Measurements from ENCODE around the gene TRAF1.
"Not testable (repeated sequence)": the region's sequence is repeated elsewhere in the genome, so short reads cannot be mapped to it uniquely, and the experiment has no call there.

Gene TRAF1, protein sequence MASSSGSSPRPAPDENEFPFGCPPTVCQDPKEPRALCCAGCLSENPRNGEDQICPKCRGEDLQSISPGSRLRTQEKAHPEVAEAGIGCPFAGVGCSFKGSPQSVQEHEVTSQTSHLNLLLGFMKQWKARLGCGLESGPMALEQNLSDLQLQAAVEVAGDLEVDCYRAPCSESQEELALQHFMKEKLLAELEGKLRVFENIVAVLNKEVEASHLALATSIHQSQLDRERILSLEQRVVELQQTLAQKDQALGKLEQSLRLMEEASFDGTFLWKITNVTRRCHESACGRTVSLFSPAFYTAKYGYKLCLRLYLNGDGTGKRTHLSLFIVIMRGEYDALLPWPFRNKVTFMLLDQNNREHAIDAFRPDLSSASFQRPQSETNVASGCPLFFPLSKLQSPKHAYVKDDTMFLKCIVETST

DNA sequence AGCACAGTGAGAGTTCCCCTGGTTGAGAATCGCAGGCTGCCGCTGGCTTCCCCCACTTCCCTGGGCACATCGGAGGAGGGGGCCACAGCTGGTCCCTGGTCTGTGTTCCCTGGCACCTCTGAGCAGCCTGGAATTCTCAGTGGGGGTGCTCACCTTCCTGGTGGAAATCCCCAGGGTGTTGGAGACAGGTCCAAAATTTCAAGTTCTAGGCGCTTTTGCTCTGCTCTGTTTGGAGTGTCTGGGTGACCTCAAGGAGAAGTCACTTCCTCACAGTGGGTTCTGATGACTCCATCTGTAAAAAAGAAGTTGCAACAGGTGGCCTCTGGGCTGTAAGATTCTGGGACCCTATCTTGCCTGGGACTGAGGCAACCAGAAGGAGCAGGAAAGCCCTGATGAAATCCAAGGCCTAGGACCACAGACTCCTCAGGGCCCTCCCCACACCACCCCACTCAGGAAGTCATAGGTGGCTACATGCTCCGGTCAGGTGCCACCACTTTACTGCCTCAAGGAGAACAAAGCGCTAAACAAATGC lies at the start of gene TRAF1:
Gene TRAF1 (minus strand): TSS at position 400 of the 532 bp plus-strand sequence. CDS start 721 bp downstream, outside the sequence.
- no peak for DNase-seq

DNA sequence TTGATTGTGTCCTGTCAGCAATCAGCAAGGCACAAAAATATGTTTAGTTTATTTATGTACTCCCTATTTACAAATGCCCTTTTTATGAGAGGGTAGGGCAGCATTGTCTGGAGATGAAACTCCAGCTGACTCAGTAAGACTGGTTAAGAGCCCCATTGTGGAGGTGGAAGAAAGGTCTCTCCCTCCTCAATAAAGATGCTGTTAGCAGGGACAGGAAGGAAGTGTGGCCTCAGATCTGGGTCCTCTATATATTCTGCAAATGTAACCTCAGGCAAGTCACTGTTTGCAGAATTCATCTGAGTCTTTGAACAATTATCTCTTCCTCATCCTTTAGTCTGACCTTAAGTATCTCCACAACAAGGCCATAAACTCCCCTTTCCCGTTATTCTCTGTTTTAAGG lies 48.3 kb upstream of the TRAF1 start:
- DNase-seq, result no peak

DNA sequence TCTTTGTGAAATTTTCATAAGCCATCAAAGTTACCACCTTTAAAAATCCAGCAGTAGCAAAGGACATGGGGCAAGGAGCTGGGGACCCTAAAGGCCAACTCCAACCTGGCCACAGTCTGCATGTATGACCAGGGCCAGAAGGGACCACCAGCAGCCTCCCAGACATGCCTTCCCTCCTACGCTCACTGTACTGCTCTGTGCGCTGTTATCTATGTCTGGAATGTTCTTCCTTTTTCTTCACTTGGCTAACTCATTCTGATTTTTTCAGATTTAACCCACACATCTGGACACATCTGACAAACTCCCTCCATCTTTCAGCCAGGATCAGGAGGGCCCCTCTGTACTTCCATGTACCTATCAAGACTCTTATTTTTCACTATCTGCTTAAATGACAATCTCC lies 47.6 kb upstream of the TRAF1 start:
- no peak for DNase-seq

GRCh38 chr9:120971938-120972337 lies 45.3 kb upstream of the TRAF1 start:
- no peak for DNase-seq

GRCh38 chr9:120971471-120971870 lies 44.9 kb upstream of the TRAF1 start:
- DNase-seq, result not testable (repeated sequence)

DNA sequence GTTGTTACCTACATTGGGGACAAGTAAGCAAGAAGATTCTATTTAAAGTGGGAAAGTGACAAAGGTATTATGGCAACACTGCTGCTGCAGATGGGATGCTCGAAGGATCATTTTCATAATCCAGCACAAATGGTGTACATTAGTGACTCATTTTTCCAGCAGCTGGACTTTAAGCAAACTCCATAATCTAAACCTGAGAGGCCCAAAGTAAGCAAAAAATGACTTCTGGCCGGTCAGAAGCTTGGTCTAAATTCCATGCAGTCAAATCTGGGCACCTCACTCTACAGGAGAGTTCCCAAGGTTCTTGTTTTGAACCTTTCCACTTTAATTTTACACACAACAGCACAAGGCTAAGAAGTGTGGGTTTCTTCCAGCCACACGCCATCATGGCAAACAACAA lies 43.6 kb upstream of the TRAF1 start:
- peak; percentile 33 for DNase-seq

DNA sequence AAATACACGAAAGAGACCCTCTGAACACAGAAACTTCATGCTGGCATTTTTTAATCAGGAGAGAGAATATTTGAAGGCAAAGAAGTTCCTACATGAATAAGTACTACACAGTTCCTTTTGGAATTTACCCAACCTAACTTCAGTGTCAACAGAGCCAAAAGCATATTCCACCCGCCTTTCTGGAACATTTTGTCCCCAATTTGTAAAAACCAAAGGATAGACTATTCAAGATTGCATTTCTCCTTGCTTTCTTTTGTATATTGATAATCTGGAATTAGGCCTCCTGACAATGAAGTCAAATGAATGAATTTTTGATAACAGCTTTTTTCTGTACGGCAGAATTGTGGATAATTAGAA lies 39.4 kb upstream of the TRAF1 start:
- no peak for DNase-seq

DNA sequence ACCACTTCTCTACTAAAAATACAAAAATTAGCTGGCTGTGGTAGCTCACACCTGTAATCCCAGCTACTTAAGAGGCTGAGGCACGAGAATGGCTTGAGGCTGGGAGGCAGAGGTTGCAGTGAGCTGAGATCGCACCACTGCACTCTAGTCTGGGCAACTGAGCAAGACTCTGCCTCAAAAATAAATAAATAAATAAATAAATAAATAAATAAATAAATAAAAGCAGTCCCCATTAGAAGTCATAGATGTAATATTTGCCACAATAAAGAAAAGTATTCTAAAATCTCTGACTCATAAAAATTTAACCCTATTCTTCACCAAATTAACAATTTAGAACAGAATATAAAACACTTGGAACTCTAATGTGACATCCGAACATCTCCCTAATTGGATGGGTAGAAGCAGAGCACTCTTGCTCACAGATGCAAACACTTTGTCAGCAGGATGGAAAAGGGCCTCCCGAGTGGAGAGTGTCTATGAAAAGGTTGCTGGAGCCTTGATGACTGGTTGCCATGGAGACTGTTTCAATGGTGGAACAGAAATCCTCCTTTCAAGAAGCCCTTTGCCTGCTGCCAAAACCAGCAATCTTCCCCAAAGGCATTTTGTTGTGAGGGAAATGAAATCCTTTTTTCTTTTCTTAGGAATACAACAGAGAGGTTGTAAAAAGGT lies 38.9 kb upstream of the TRAF1 start:
- DNase-seq, result no peak

DNA sequence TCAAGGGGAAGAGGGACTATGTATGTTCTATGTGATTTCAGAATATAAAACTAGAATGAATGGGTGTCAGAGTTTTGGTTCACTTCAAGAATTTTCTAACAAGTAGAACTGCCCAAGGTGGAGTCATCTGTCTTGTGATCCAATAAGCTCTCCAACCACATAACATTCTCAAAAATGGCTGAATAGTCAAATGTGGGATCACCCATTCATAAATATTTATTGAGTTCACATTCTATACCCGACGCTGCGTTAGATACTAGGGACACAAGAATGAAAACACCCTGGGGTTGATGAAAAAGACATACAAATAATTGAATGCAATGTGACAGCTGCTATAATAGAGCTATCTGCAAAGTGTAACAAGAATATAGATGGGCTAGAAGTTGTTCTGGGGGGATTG lies 35.3 kb upstream of the TRAF1 start:
- DNase-seq, result no peak

DNA sequence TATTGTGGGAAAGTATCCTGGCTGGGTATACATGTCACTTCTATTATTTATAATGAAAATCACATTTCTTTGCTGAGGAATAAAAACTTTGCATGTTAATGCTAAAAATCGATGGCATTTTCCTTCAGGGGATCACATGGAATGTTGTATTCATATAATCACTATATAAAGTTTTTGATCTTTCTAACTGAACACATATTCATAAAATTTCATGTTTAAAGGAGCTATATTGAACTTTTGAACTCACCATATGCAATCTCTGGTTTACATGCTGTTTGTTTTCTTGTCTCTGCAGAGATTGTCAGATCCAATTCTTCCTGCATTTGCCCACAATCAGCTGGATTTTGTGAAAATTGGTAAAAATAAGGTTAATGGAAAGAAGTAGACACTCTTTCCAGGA lies 33.4 kb upstream of the TRAF1 start:
- DNase-seq, result no peak

- DNase-seq, result no peak
These were observed 30.3 kb upstream of the TRAF1 start for GRCh38 chr9:120956862-120957261.

DNA sequence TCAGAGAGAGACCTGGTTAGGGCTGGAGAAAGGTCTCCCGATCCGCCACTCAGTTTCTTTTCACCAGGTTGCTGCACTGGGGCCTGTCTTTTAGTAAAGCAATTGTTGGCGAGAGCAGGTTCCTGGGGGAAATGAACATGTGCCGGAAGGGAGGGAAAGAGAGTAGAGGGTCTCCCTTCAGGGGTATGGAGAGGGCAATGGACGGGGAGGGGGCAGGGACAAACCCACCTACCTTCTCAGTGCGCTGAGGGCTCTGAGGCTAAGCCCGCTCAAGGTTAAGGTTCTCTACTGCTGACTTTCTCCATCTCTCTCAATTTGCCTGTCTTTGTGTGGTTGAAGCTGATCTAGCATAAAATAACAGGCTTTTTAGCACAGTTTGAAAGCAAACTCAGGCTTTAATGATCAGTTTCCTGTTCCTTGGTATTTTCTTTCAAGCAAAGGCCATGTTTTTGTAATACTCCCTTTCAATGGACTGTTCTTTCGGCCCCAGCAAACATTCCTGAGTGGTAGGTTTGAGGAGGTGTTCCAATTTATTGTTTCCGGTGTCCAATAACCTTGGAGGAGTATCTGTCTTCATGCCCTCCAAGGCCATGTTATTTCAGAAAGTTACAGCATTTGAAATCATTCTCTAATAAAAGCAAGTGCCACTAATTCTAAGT lies 25.5 kb upstream of the TRAF1 start:
- DNase-seq, result no peak

GRCh38 chr9:120950421-120951388 lies 24.1 kb upstream of the TRAF1 start:
- DNase-seq, result no peak

DNA sequence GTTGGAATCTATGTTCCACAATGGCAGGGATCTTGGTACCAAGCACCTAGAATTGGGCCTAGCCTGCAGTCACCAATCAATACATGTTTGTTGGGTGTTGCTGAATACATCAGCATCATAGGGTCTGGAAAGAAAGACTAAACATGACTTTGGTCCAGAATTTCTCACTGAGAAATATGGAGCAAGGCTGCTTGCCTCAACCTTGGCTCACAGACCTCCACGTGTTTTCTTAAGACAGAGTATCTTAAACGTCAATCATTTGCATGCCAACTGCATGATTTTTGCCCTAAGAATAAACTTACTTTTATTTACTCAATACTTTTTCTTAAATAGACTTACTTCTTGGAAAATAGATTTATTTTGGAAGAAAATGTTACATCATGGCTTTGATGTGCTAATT lies 22.7 kb upstream of the TRAF1 start:
- DNase-seq, result no peak

DNA sequence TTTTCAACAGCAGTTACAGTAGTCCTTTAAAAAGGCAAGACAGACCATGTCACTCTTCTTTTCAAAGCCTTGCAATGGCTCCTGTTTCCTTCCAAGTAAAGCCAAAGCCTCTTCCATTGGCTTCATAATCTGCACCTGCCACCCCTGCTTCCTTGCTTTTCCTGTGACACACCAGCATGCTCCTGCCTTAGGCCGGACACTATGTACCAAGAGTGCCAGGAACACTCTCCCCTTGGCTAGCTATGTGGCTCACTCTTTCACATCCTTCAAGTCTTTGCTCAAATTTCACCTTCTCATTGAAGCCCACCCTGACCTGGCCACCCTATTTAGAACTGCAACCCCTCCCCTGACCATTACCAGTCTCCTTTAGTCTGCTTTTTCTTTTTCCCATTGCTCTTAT lies 22.2 kb upstream of the TRAF1 start:
- DNase-seq, result no peak

- DNase-seq, result no peak
These were observed 20.6 kb upstream of the TRAF1 start for GRCh38 chr9:120947222-120947621.

DNA sequence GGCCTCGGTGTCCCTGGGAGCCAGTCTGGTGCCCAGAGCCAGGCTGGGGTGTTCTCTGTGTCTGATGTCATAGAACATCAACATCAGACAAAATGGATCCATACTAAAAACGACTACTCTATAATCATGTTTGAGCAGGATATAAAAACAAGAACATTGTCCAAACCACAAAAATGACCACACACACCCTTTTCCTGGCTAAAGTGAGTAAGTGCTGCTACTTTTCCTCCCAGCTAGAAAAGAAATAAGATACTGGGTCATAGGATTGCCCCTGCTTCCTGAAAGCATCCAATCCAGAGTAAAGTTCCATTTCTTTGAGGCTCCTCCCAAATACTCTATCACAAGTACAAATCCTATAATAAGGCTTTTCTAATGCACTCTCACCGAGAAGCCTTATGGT lies 19.7 kb upstream of the TRAF1 start:
- DNase-seq, result peak; percentile 78

- no peak for DNase-seq
These were observed 18.4 kb upstream of the TRAF1 start for GRCh38 chr9:120944948-120945347.

GRCh38 chr9:120944434-120944843 lies 17.8 kb upstream of the TRAF1 start:
- no peak for DNase-seq

DNA sequence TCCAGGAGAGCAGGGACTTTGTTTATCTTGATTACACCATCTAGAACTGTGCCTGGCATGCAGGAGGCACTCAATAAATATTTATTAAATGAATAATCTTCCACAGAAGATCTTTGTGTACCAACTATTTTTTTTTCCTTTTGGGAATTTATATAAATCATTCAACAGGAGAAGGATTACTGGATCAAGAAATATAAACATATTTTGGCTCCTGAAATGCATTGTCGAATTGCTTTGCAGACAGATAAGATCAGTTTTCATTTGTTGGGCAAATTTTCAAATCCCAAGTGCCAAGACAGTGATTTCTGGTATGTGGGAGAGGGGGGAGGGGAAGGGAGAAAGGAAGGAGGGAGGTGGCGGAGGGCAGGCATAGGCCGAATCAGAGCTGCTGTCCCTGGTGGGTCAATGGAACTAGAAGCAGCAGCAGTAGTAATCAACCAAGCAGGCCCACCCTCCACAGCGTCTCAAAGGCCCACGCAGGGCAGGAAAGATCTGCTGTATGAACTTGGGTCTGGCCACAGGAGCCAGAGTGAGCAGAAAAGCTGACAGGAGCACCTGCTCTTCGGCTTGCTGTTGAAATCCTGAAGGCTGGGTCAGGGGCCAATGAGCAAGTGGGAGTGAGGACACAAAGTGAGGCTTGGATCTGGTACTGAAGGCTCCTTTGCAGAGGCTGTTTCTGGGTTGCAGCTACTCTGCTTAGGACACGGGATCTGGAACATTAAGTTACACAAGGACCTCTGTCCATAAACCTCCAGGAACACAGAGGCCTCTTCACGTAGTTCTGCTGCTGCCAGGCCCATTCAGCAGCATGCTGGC lies 15.8 kb upstream of the TRAF1 start:
- DNase-seq, result no peak

- peak; percentile 75 for DNase-seq
These were observed 14.6 kb upstream of the TRAF1 start for GRCh38 chr9:120941046-120941770.

All from HCEC 1CT (cell line).